ENCODE results near the gene CUL7. TPM values are rescaled to one million over a fixed set of nuclear protein-coding genes. Genes with fewer than 3 reads are reported as not detected.

The CUL7 gene
- total RNA-seq, 1 experiment from 2014 or later: 34.1 TPM

DNA sequence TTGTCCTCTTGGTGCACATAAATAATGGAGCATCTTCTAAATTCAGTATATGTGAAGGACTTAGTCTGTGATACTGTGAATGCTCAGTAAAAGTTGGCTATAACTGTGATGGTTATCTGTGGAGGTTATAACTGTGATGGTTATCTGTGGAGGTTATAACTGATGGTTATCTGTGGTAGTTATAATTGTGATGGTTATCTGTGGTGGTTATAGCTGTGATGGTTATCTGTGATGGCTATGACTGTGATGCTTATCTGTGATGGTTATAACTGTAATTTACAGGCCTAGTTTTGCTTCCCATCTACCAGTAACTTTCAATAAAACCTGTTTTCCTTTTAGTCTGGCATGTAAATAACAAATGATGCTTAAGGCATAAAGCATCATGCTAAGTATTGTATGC is 39.0 kb upstream of the CUL7 start:
- intact Hi-C loops (cut with micrococcal nuclease): no loop called here
- Histone ChIP-seq H3K9me2 (ENCODE audit: insufficient read depth) (no peaks in the 10 kb centered on the region), H3K79me2 (ENCODE audit: insufficient read depth, low read length) (peaks cover 82% of the 10 kb centered on the region), H3K4me1 (ENCODE audit: control insufficient read depth in 1 of 2, insufficient read depth in 2 of 2, low read length in 2 of 2) (peaks cover 48 to 86% of the 10 kb centered on the region in 2 experiments), H3K4me2 (ENCODE audit: low read length) (no peak overlapping the region), H3K9ac (ENCODE audit: low read length) (no peak overlapping the region), H3K9me3 (ENCODE audit: control insufficient read depth in 1 of 2, insufficient read depth in 1 of 2, low read depth in 1 of 2, low read length in 2 of 2) (no peaks in the 10 kb centered on the region), H3K27ac (ENCODE audit: low read depth, low read length) (no peak overlapping the region), H3K27me3 (ENCODE audit: insufficient read depth, low read length) (no peaks in the 10 kb centered on the region), H4K20me1 (ENCODE audit: insufficient read depth) (no peaks in the 10 kb centered on the region; the same call in 1 of the 2 replicates), H2AFZ (ENCODE audit: low read depth, low read length, poor library complexity, severe bottlenecking) (no peak overlapping the region), H3K36me3 (ENCODE audit: control insufficient read depth in 1 of 2, insufficient read depth in 2 of 2, low read length in 2 of 2) (no peaks in the 10 kb centered on the region), H3K4me3 (replicated peaks in 1 of 2; ENCODE audit: low read depth in 1 of 2, low read length in 2 of 2) (no peak overlapping the region)
- no TSS peak for BruUV-seq (replicated peaks)
- no peak for DNase-seq (ENCODE audit: low read depth, low spot score)
- ChIA-PET POLR2A (no interaction called here), CTCF (no interaction called here), RAD21 (ENCODE audit: low non-redundant PET in 1 of 2, low total read pairs in 2 of 2, uncharacterized antibody in 2 of 2, unreplicated experiment in 2 of 2) (no interaction called here)
- TF ChIP-seq ZFX (IDR thresholded peaks at IDR 0.05) (no peak), SRF (IDR thresholded peaks at IDR 0.05; ENCODE audit: low read depth) (no peak), CBX3 (IDR thresholded peaks at IDR 0.05; ENCODE audit: low read depth) (no peak), ELF1 (IDR thresholded peaks at IDR 0.05; ENCODE audit: borderline replicate concordance, low read depth) (no peak), POLR2A (IDR thresholded peaks at IDR 0.05; ENCODE audit: borderline replicate concordance, extremely low read depth, insufficient read depth, insufficient read length) (no peak), EZH2 (IDR thresholded peaks at IDR 0.05) (no peak), POLR2AphosphoS5 (IDR thresholded peaks at IDR 0.05; ENCODE audit: low read depth, low read length) (no peak)
- TF ChIP-seq, protein P1, sequence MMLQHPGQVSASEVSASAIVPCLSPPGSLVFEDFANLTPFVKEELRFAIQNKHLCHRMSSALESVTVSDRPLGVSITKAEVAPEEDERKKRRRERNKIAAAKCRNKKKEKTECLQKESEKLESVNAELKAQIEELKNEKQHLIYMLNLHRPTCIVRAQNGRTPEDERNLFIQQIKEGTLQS (IDR thresholded peaks at IDR 0.05): no peak
- TF ChIP-seq, protein P2, sequence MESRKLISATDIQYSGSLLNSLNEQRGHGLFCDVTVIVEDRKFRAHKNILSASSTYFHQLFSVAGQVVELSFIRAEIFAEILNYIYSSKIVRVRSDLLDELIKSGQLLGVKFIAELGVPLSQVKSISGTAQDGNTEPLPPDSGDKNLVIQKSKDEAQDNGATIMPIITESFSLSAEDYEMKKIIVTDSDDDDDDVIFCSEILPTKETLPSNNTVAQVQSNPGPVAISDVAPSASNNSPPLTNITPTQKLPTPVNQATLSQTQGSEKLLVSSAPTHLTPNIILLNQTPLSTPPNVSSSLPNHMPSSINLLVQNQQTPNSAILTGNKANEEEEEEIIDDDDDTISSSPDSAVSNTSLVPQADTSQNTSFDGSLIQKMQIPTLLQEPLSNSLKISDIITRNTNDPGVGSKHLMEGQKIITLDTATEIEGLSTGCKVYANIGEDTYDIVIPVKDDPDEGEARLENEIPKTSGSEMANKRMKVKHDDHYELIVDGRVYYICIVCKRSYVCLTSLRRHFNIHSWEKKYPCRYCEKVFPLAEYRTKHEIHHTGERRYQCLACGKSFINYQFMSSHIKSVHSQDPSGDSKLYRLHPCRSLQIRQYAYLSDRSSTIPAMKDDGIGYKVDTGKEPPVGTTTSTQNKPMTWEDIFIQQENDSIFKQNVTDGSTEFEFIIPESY (IDR thresholded peaks at IDR 0.05; ENCODE audit: extremely low read depth, insufficient replicate concordance, low read length): no peak
- TF ChIP-seq, protein P3, sequence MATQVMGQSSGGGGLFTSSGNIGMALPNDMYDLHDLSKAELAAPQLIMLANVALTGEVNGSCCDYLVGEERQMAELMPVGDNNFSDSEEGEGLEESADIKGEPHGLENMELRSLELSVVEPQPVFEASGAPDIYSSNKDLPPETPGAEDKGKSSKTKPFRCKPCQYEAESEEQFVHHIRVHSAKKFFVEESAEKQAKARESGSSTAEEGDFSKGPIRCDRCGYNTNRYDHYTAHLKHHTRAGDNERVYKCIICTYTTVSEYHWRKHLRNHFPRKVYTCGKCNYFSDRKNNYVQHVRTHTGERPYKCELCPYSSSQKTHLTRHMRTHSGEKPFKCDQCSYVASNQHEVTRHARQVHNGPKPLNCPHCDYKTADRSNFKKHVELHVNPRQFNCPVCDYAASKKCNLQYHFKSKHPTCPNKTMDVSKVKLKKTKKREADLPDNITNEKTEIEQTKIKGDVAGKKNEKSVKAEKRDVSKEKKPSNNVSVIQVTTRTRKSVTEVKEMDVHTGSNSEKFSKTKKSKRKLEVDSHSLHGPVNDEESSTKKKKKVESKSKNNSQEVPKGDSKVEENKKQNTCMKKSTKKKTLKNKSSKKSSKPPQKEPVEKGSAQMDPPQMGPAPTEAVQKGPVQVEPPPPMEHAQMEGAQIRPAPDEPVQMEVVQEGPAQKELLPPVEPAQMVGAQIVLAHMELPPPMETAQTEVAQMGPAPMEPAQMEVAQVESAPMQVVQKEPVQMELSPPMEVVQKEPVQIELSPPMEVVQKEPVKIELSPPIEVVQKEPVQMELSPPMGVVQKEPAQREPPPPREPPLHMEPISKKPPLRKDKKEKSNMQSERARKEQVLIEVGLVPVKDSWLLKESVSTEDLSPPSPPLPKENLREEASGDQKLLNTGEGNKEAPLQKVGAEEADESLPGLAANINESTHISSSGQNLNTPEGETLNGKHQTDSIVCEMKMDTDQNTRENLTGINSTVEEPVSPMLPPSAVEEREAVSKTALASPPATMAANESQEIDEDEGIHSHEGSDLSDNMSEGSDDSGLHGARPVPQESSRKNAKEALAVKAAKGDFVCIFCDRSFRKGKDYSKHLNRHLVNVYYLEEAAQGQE (IDR thresholded peaks at IDR 0.05; ENCODE audit: low read depth): no peak
- ATAC-seq: no peak

All from HCT116 (cell line).